ENCODE data around the gene PHF12. TPM values are rescaled to one million over a fixed set of nuclear protein-coding genes. Genes with fewer than 3 reads are reported as not detected.

Gene PHF12
- total RNA-seq, 1 experiment from 2014 or later = 35.7 TPM

- no peaks in the 10 kb centered on the region for H3K36me3 ChIP-seq (ENCODE audit: control insufficient read depth in 1 of 2, insufficient read depth in 2 of 2, low read length in 2 of 2)
- no peak overlapping the region for H2AFZ ChIP-seq (ENCODE audit: low read depth, low read length, poor library complexity, severe bottlenecking)
- DNase-seq (ENCODE audit: low read depth, low spot score) (no peak), ATAC-seq (no peak)
- POLR2A ChIA-PET = no interaction called here
- no peaks in the 10 kb centered on the region for H3K79me2 ChIP-seq (ENCODE audit: insufficient read depth, low read length)
- no peaks in the 10 kb centered on the region for H3K4me1 ChIP-seq (ENCODE audit: control insufficient read depth in 1 of 2, insufficient read depth in 2 of 2, low read length in 2 of 2)
- no peak for TF ChIP-seq CBX3 (IDR thresholded peaks at IDR 0.05; ENCODE audit: low read depth)
- no peak for TF ChIP-seq ZNF274 (IDR thresholded peaks at IDR 0.05; ENCODE audit: low read depth, low read length)
- no peaks in the 10 kb centered on the region for H3K9me2 ChIP-seq (ENCODE audit: insufficient read depth)
- H4K20me1 ChIP-seq (ENCODE audit: insufficient read depth) = no peaks in the 10 kb centered on the region
- no peak overlapping the region for H3K9ac ChIP-seq (ENCODE audit: low read length)
- H3K4me3 ChIP-seq (replicated peaks in 1 of 2; ENCODE audit: low read depth in 1 of 2, low read length in 2 of 2) = no peak overlapping the region
- H3K9me3 ChIP-seq (ENCODE audit: control insufficient read depth in 1 of 2, insufficient read depth in 1 of 2, low read depth in 1 of 2, low read length in 2 of 2) = no peaks in the 10 kb centered on the region
- BruUV-seq (replicated peaks) = no TSS peak
- H3K27ac ChIP-seq (ENCODE audit: low read depth, low read length) = no peak overlapping the region
- intact Hi-C loops (cut with micrococcal nuclease) = no loop called here
- H3K4me2 ChIP-seq (ENCODE audit: low read length) = no peak overlapping the region
- peaks cover 15% of the 10 kb centered on the region; the same call in 1 of the 2 replicates for H3K27me3 ChIP-seq (ENCODE audit: insufficient read depth, low read length)
- CTCF ChIA-PET = interaction anchor here (1.5 kb wide), 1 partner anchor 139 kb away, joined by 4 read pairs; no protein-coding TSS in a partner anchor
- RAD21 ChIA-PET (ENCODE audit: low non-redundant PET in 1 of 2, low total read pairs in 2 of 2, uncharacterized antibody in 2 of 2, unreplicated experiment in 2 of 2) = no interaction called here
These were observed 27.1 kb upstream of the PHF12 start for GRCh38 chr17:28978356-28978964.

- ChIA-PET CTCF (interaction anchor here (1.5 kb wide), 1 partner anchor 139 kb away, joined by 4 read pairs; no protein-coding TSS in a partner anchor), RAD21 (ENCODE audit: low non-redundant PET in 1 of 2, low total read pairs in 2 of 2, uncharacterized antibody in 2 of 2, unreplicated experiment in 2 of 2) (no interaction called here), POLR2A (no interaction called here)
- TF ChIP-seq MAX (IDR thresholded peaks at IDR 0.05) = no peak
- no peak for TF ChIP-seq JUND (IDR thresholded peaks at IDR 0.05)
- TF ChIP-seq YY1 (IDR thresholded peaks at IDR 0.05; ENCODE audit: extremely low read depth, insufficient replicate concordance, low read depth, low read length) = no peak
- TF ChIP-seq ZNF274 (IDR thresholded peaks at IDR 0.05; ENCODE audit: low read depth, low read length) = no peak
- TF ChIP-seq CTCF (IDR thresholded peaks at IDR 0.05 in 2 of 3, conservative IDR thresholded peaks at IDR 0.05 in 1 of 3; ENCODE audit: borderline replicate concordance in 1 of 3, insufficient read depth in 1 of 3, low read depth in 2 of 3, low read length in 2 of 3) = no peak
- no peak for TF ChIP-seq EZH2 (IDR thresholded peaks at IDR 0.05)
- TF ChIP-seq CEBPB (IDR thresholded peaks at IDR 0.05; ENCODE audit: low read depth) = no peak
- no peak for TF ChIP-seq TCF7L2 (IDR thresholded peaks at IDR 0.05; ENCODE audit: borderline replicate concordance, extremely low read depth, insufficient read depth, insufficient read length)
- TF ChIP-seq CBX3 (IDR thresholded peaks at IDR 0.05; ENCODE audit: low read depth) = no peak
- TF ChIP-seq FOSL1 (IDR thresholded peaks at IDR 0.05; ENCODE audit: low read depth) = no peak
- no peak for TF ChIP-seq REST (IDR thresholded peaks at IDR 0.05; ENCODE audit: low read depth)
- no peak for TF ChIP-seq EZH2phosphoT487 (IDR thresholded peaks at IDR 0.05; ENCODE audit: borderline replicate concordance)
- peaks cover 15% of the 10 kb centered on the region; the same call in 1 of the 2 replicates for H3K27me3 ChIP-seq (ENCODE audit: insufficient read depth, low read length)
- H3K79me2 ChIP-seq (ENCODE audit: insufficient read depth, low read length) = no peaks in the 10 kb centered on the region
- no peaks in the 10 kb centered on the region for H3K36me3 ChIP-seq (ENCODE audit: control insufficient read depth in 1 of 2, insufficient read depth in 2 of 2, low read length in 2 of 2)
- H4K20me1 ChIP-seq (ENCODE audit: insufficient read depth) = no peaks in the 10 kb centered on the region
- ATAC-seq (no peak), DNase-seq (ENCODE audit: low read depth, low spot score) (no peak)
- no peak overlapping the region for H3K9ac ChIP-seq (ENCODE audit: low read length)
- no peak overlapping the region for H3K27ac ChIP-seq (ENCODE audit: low read depth, low read length)
- H3K4me3 ChIP-seq (replicated peaks in 1 of 2; ENCODE audit: low read depth in 1 of 2, low read length in 2 of 2) = no peak overlapping the region
- H3K4me2 ChIP-seq (ENCODE audit: low read length) = no peak overlapping the region
- no peak overlapping the region for H2AFZ ChIP-seq (ENCODE audit: low read depth, low read length, poor library complexity, severe bottlenecking)
- no peaks in the 10 kb centered on the region for H3K9me3 ChIP-seq (ENCODE audit: control insufficient read depth in 1 of 2, insufficient read depth in 1 of 2, low read depth in 1 of 2, low read length in 2 of 2)
- no TSS peak for BruUV-seq (replicated peaks)
- intact Hi-C loops (cut with micrococcal nuclease) = no loop called here
- H3K4me1 ChIP-seq (ENCODE audit: control insufficient read depth in 1 of 2, insufficient read depth in 2 of 2, low read length in 2 of 2) = no peaks in the 10 kb centered on the region
- no peaks in the 10 kb centered on the region for H3K9me2 ChIP-seq (ENCODE audit: insufficient read depth)
These were observed 26.5 kb upstream of the PHF12 start for GRCh38 chr17:28977659-28978355.
